GM12891 (cell line): ENCODE measurements around the gene SPRR2E.

Experiments
- PAX5 ChIP-seq: IDR thresholded peaks from 2 replicates; pipeline ENCODE4 v1.6.1; 2011; ENCODE audit warnings: low read length, moderate library complexity, mild to moderate bottlenecking; ENCODE audit not compliant: insufficient read depth, severe bottlenecking
- POLR2A ChIP-seq: IDR thresholded peaks from 2 replicates; pipeline ENCODE4 v1.6.1; 2011; ENCODE audit warnings: low read depth, low read length, control low read depth
- POLR2AphosphoS5 ChIP-seq: IDR thresholded peaks from 2 replicates; pipeline ENCODE4 v1.6.1; 2011; ENCODE audit warnings: low read depth, low read length, control low read depth
- SPI1 ChIP-seq: IDR thresholded peaks from 2 replicates; pipeline ENCODE4 v1.6.1; 2011; ENCODE audit warnings: low read depth, low read length, control low read depth
- TAF1 ChIP-seq: IDR thresholded peaks from 2 replicates; pipeline ENCODE4 v1.6.1; 2011; ENCODE audit warnings: low read depth, low read length, control low read depth

GRCh38 chr1:153058826-153059784, 35.2 kb downstream of the SPRR2E start:
- no peak for TF ChIP-seq TAF1
- no peak for TF ChIP-seq POLR2A
- no peak for TF ChIP-seq POLR2AphosphoS5
- TF ChIP-seq SPI1 = no peak
- no peak for TF ChIP-seq PAX5
